ENCODE data around the gene TBC1D10A. TPM values are rescaled to one million over a fixed set of nuclear protein-coding genes. Genes with fewer than 3 reads are reported as not detected.
"Not testable (repeated sequence)": the region's sequence is repeated elsewhere in the genome, so short reads cannot be mapped to it uniquely, and the experiment has no call there.

Gene TBC1D10A
- total and polyA plus RNA-seq, 2 experiments from 2014 or later = 11.8 to 21.8 TPM

DNA sequence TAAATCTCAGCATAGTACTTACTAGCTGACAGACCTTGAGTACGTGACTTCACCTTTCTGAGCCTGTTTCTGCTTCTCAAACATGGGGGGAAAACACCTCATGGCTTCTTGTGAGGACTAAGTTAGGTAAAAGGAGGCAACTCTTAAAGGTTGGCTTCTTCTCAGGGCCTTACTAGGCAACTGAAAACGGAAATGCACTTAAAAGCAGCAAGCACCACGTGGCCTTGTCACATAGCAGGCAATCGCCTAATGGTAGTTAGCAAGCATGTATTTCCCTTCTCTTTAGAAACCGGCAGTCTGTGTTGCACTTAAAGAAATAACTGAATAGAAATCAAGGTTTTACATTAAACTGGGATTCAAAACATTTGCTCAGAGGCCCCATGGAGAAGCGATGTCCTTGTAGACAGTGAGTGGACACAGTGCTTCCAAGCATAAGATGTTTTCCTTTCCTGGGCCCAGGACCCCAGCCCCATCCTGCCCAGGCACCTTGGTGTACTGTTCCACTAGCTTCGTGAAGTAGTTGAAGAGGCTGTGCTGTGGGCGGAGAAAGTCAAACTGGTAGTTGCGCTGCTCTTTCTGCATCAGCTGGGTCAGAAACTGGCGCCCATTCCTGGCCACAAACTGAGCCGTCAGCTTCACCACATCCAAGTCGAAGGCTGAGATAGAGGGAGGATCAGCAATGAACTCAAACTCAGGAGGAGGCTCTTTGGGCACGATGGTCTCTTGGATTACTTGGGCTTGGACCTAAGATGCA lies 17.9 kb upstream of the TBC1D10A start:
- H3K4me3 ChIP-seq = no peak overlapping the region
- no peak for DNase-seq (ENCODE audit: low read depth in 1 of 2, low spot score in 1 of 2)
- H3K27me3 ChIP-seq = no peaks in the 10 kb centered on the region
- H3K27ac ChIP-seq = no peak overlapping the region
- TF ChIP-seq, protein P1, sequence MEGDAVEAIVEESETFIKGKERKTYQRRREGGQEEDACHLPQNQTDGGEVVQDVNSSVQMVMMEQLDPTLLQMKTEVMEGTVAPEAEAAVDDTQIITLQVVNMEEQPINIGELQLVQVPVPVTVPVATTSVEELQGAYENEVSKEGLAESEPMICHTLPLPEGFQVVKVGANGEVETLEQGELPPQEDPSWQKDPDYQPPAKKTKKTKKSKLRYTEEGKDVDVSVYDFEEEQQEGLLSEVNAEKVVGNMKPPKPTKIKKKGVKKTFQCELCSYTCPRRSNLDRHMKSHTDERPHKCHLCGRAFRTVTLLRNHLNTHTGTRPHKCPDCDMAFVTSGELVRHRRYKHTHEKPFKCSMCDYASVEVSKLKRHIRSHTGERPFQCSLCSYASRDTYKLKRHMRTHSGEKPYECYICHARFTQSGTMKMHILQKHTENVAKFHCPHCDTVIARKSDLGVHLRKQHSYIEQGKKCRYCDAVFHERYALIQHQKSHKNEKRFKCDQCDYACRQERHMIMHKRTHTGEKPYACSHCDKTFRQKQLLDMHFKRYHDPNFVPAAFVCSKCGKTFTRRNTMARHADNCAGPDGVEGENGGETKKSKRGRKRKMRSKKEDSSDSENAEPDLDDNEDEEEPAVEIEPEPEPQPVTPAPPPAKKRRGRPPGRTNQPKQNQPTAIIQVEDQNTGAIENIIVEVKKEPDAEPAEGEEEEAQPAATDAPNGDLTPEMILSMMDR (IDR thresholded peaks at IDR 0.05; ENCODE audit: low read depth, low read length) = no peak
- H3K36me3 ChIP-seq = peaks cover 79% of the 10 kb centered on the region
- no peaks in the 10 kb centered on the region for H3K9me3 ChIP-seq (ENCODE audit: low read depth)
- H3K4me1 ChIP-seq (ENCODE audit: low read depth) = no peaks in the 10 kb centered on the region

- Histone ChIP-seq H3K4me3 (no peak overlapping the region), H3K27ac (no peak overlapping the region), H3K27me3 (no peaks in the 10 kb centered on the region), H3K4me1 (ENCODE audit: low read depth) (no peaks in the 10 kb centered on the region), H3K36me3 (peaks cover 93% of the 10 kb centered on the region), H3K9me3 (ENCODE audit: low read depth) (no peaks in the 10 kb centered on the region)
- TF ChIP-seq, protein P1 (IDR thresholded peaks at IDR 0.05; ENCODE audit: low read depth, low read length) = no peak
- no peak for DNase-seq (ENCODE audit: low read depth in 1 of 2, low spot score in 1 of 2)
These were observed 14.4 kb upstream of the TBC1D10A start for GRCh38 chr22:30340911-30341685.

DNA sequence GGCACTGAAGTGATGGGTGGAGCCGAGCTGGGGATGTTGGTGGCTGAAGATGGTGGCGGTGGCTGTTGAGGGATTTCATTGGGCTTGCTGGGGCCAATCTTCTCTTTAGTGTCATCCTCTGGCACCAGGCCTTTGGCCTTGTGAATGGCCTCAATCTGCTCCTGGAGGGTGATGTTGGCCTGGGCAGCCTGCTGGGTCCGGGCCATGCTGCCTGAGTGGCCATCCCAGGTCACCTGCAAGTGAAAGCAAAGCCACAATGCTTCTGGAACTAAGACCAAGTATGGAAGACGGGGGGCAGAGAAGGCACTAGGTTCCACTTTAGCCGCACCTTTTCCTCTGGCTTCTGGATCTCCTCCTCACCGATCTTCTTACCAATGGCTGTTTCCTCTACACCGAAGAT lies 12.1 kb upstream of the TBC1D10A start:
- no peak overlapping the region for H3K4me3 ChIP-seq
- H3K36me3 ChIP-seq = peaks cover 90% of the 10 kb centered on the region
- H3K4me1 ChIP-seq (ENCODE audit: low read depth) = no peaks in the 10 kb centered on the region
- no peak overlapping the region for H3K27ac ChIP-seq
- TF ChIP-seq, protein P1 (IDR thresholded peaks at IDR 0.05; ENCODE audit: low read depth, low read length) = no peak
- no peak for DNase-seq (ENCODE audit: low read depth in 1 of 2, low spot score in 1 of 2)
- no peaks in the 10 kb centered on the region for H3K9me3 ChIP-seq (ENCODE audit: low read depth)
- no peaks in the 10 kb centered on the region for H3K27me3 ChIP-seq

DNA sequence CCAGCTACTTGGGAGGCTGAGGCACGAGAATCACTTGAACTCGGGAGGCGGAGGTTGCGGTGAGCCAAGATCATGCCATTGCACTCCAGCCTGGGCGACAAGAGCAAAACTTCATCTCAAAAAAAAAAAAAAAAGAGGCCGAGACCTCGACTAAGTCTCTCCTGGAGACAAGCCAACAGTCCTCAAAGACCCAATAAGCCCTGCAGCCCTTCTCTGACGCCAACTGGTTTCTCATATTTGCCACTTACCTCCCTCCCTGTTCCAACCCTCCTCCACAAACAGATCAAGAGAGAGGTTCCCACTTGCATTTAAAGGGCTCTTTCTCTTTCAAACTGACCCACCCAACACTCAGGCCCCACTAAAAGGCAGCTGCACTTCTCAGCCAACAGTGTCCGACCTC lies 11.6 kb upstream of the TBC1D10A start:
- not testable (repeated sequence) for H3K4me3 ChIP-seq; H3K4me1 ChIP-seq (ENCODE audit: low read depth); DNase-seq (ENCODE audit: low read depth in 1 of 2, low spot score in 1 of 2); H3K27ac ChIP-seq; H3K9me3 ChIP-seq (ENCODE audit: low read depth); H3K27me3 ChIP-seq
- peaks cover 90% of the 10 kb centered on the region for H3K36me3 ChIP-seq

DNA sequence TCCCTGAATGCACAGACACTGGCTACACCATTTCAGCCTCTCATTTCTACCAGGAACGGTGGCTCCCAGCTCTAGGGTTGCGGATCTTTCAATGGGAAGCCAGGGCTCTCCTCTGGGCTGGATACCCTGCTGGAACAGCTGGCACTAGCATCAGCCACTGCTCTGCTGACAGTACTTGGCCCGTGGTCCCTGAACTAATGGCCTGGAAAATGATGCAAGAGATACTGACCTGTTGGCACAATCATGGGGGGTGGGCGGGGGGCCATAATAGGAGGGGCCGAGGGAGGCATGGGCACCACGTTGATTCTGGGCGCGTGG lies 10.7 kb upstream of the TBC1D10A start:
- H3K4me1 ChIP-seq (ENCODE audit: low read depth) = no peaks in the 10 kb centered on the region
- H3K27ac ChIP-seq = no peak overlapping the region
- H3K36me3 ChIP-seq = peaks cover 87% of the 10 kb centered on the region
- TF ChIP-seq, protein P1 (IDR thresholded peaks at IDR 0.05; ENCODE audit: low read depth, low read length) = no peak
- no peak for DNase-seq (ENCODE audit: low read depth in 1 of 2, low spot score in 1 of 2)
- no peaks in the 10 kb centered on the region for H3K9me3 ChIP-seq (ENCODE audit: low read depth)
- no peaks in the 10 kb centered on the region for H3K27me3 ChIP-seq
- no peak overlapping the region for H3K4me3 ChIP-seq

Data from cardiac muscle cell (in vitro differentiated cells and primary cell).